SK-N-SH (cell line): ENCODE data around the gene DRD4. TPM values are rescaled to one million over a fixed set of nuclear protein-coding genes. Genes with fewer than 3 reads are reported as not detected.

ENCODE experiments used
- CTCF ChIA-PET: fragments of 300-600, 350-600 bp; formaldehyde crosslinking; extraction: SDS; loops from one replicate; lab custom pipeline; 2021; lab: Yijun Ruan, JAX
- POLR2A ChIA-PET: fragments of 350-600 bp; sonication (Branson Sonifier 250); formaldehyde crosslinking; extraction: SDS; loops from one replicate; lab custom pipeline; 2020; ENCODE audit warnings: antibody characterized with exemption, inconsistent platforms; lab: Yijun Ruan, JAX
- DNase-seq: peaks from one replicate; pipeline ENCODE4 v3.0.0; 2012
- H2AFZ ChIP-seq: fragments of 200-600 bp; sonication (generic); 2 replicates; pipeline ENCODE4 v1.8.1; 2016; ENCODE audit warnings: antibody characterized with exemption, mild to moderate bottlenecking, low read depth
- H3F3A ChIP-seq: fragments of 200-600 bp; sonication (generic); replicated peaks from 2 replicates; pipeline ENCODE3; 2016; ENCODE audit warnings: antibody characterized with exemption, mild to moderate bottlenecking; ENCODE audit not compliant: insufficient read depth
- H3K27ac ChIP-seq, 2 experiments: fragments of 200-500 bp in 1 of 2; fragments of 200-600 bp in 1 of 2; sonication (Bioruptor generic) in 1 of 2; sonication (generic), shearing (Covaris generic) in 1 of 2; 2 replicates each; pipeline versions ENCODE4 v1.5.1 to v1.6.1; 2014 to 2016; ENCODE audit warnings: low read depth in 2 of 2, inconsistent platforms in 1 of 2, low read length in 1 of 2, mild to moderate bottlenecking in 1 of 2, mixed read lengths in 1 of 2
- H3K27me3 ChIP-seq: fragments of 200-600 bp; sonication (generic), shearing (Covaris generic); 2 replicates; pipeline ENCODE4 v1.6.1; 2016; ENCODE audit warnings: mixed run types; ENCODE audit not compliant: insufficient read depth
- H3K36me3 ChIP-seq, 2 experiments: fragments of 200-500 bp in 1 of 2; fragments of 200-600 bp in 1 of 2; sonication (Bioruptor generic) in 1 of 2; sonication (generic) in 1 of 2; replicated peaks in 1 of 2; 2 replicates each; pipeline versions ENCODE3 to v1.5.1; 2014 to 2016; ENCODE audit warnings: low read length in 1 of 2, mild to moderate bottlenecking in 1 of 2; ENCODE audit not compliant: insufficient read depth in 2 of 2, control insufficient read depth in 1 of 2
- H3K4me1 ChIP-seq, 2 experiments: fragments of 200-500 bp in 1 of 2; fragments of 200-600 bp in 1 of 2; sonication (Bioruptor generic) in 1 of 2; sonication (generic), shearing (Covaris generic) in 1 of 2; 2 replicates each; pipeline versions ENCODE4 v1.5.1 to v1.6.1; 2014 to 2016; ENCODE audit warnings: low read depth in 1 of 2, low read length in 1 of 2, mixed run types in 1 of 2; ENCODE audit not compliant: insufficient read depth in 2 of 2, control insufficient read depth in 1 of 2
- H3K4me2 ChIP-seq: fragments of 200-600 bp; sonication (generic), shearing (Covaris generic); 2 replicates; pipeline ENCODE4 v1.6.1; 2017; ENCODE audit warnings: mixed run types
- H3K4me3 ChIP-seq, 2 experiments: fragments of 200-500 bp in 1 of 2; fragments of 200-600 bp in 1 of 2; sonication (Bioruptor generic) in 1 of 2; sonication (generic), shearing (Covaris generic) in 1 of 2; 2 replicates each; pipeline versions ENCODE4 v1.5.1 to v1.8.1; 2014 to 2016; ENCODE audit warnings: low read depth in 2 of 2, inconsistent platforms in 1 of 2, low read length in 1 of 2, mild to moderate bottlenecking in 1 of 2, mixed read lengths in 1 of 2, moderate library complexity in 1 of 2
- H3K79me2 ChIP-seq: fragments of 200-600 bp; sonication (generic); 2 replicates; pipeline ENCODE4 v1.8.1; 2017; ENCODE audit warnings: mild to moderate bottlenecking; ENCODE audit not compliant: insufficient read depth
- H3K9ac ChIP-seq: fragments of 200-600 bp; sonication (generic); 2 replicates; pipeline ENCODE4 v1.6.1; 2017; ENCODE audit warnings: mixed run types
- H3K9me2 ChIP-seq: fragments of 200-600 bp; sonication (generic); 2 replicates; pipeline ENCODE4 v1.6.1; 2017; ENCODE audit warnings: mixed run types
- H3K9me3 ChIP-seq: fragments of 200-600 bp; sonication (generic); 2 replicates; pipeline ENCODE4 v1.6.1; 2017; ENCODE audit warnings: mixed run types, mild to moderate bottlenecking, moderate library complexity
- H4K20me1 ChIP-seq: fragments of 200-600 bp; sonication (generic); 2 replicates; pipeline ENCODE4 v1.6.1; 2017; ENCODE audit warnings: mild to moderate bottlenecking, mixed run types; ENCODE audit not compliant: insufficient read depth
- CTCF ChIP-seq: fragments of 200-600 bp; sonication (generic); IDR thresholded peaks from 2 replicates; pipeline ENCODE4 v1.6.1; 2017; ENCODE audit warnings: antibody characterized with exemption, mild to moderate bottlenecking, moderate library complexity
- ELF1 ChIP-seq: IDR thresholded peaks from 2 replicates; pipeline ENCODE4 v1.4.0; 2012
- EP300 ChIP-seq, 2 experiments: IDR thresholded peaks; 2 replicates each; pipeline versions ENCODE4 v1.4.0 to v1.6.1; 2012; ENCODE audit warnings: borderline replicate concordance in 1 of 2, low read depth in 1 of 2, low read length in 1 of 2
- FOSL2 ChIP-seq: IDR thresholded peaks from 2 replicates; pipeline ENCODE4 v1.4.0; 2012; ENCODE audit warnings: low read depth, mild to moderate bottlenecking, moderate library complexity, borderline replicate concordance
- FOXJ3 ChIP-seq: sonication (generic); formaldehyde crosslinking; IDR thresholded peaks from 2 replicates; pipeline ENCODE4 v1.5.1; 2020; ENCODE audit warnings: mild to moderate bottlenecking, missing genetic modification reagents
- FOXM1 ChIP-seq: IDR thresholded peaks from 2 replicates; pipeline ENCODE4 v1.4.0; 2012; ENCODE audit warnings: low read depth, mild to moderate bottlenecking
- JUND ChIP-seq: IDR thresholded peaks from 2 replicates; pipeline ENCODE4 v1.4.0; 2012
- MAX ChIP-seq: IDR thresholded peaks from 2 replicates; pipeline ENCODE4 v1.4.0; 2012; ENCODE audit warnings: low read depth
- MEF2A ChIP-seq: IDR thresholded peaks from 2 replicates; pipeline ENCODE4 v1.4.0; 2012; ENCODE audit warnings: low read depth, borderline replicate concordance
- MXI1 ChIP-seq: IDR thresholded peaks from 2 replicates; pipeline ENCODE4 v1.6.1; 2012; ENCODE audit warnings: mild to moderate bottlenecking, low read depth, low read length, improper control_type of control experiment
- RFX5 ChIP-seq: IDR thresholded peaks from 2 replicates; pipeline ENCODE4 v1.6.1; 2012; ENCODE audit warnings: mild to moderate bottlenecking, improper control_type of control experiment, low read length
- RXRA ChIP-seq: IDR thresholded peaks from 2 replicates; pipeline ENCODE4 v1.4.0; 2012; ENCODE audit warnings: low read depth, mild to moderate bottlenecking, borderline replicate concordance
- SMC3 ChIP-seq: IDR thresholded peaks from 2 replicates; pipeline ENCODE4 v1.6.1; 2012; ENCODE audit warnings: low read depth, low read length, improper control_type of control experiment
- TAF1 ChIP-seq: IDR thresholded peaks from 2 replicates; pipeline ENCODE4 v1.6.1; 2012; ENCODE audit warnings: low read depth, mild to moderate bottlenecking, low read length, moderate library complexity, borderline replicate concordance
- TCF12 ChIP-seq: IDR thresholded peaks from 2 replicates; pipeline ENCODE4 v1.4.0; 2012
- TEAD4 ChIP-seq: IDR thresholded peaks from 2 replicates; pipeline ENCODE4 v1.4.0; 2012; ENCODE audit warnings: mild to moderate bottlenecking, borderline replicate concordance; ENCODE audit not compliant: insufficient read depth
- USF2 ChIP-seq: fragments of 150-350 bp; IDR thresholded peaks from 2 replicates; pipeline ENCODE4 v1.6.1; 2017; ENCODE audit warnings: antibody characterized with exemption, low read length, low read depth, borderline replicate concordance
- YY1 ChIP-seq: IDR thresholded peaks from 2 replicates; pipeline ENCODE4 v1.4.0; 2012; ENCODE audit warnings: low read depth, mild to moderate bottlenecking
- WGBS: methylation state at CpG from one replicate; pipeline ENCODE4 v1.1.6; 2017; ENCODE audit warnings: low lambda C conversion rate; 5-methylcytosine and 5-hydroxymethylcytosine counted together
- polyA plus RNA-seq, 3 experiments: library from polyadenylated mRNA; depleted of rRNA; stranded (reverse); fragments of >200 nt; gene quantifications; 2 replicates each; pipeline ENCODE4 v1.2.3, GENCODE V29; 2012
- TF ChIP-seq, protein P1 (sequence below): IDR thresholded peaks from 2 replicates; pipeline ENCODE4 v1.4.0; 2012; ENCODE audit warnings: low read depth, borderline replicate concordance
- TF ChIP-seq, protein P2 (sequence below): fragments of 150-350 bp; IDR thresholded peaks from 2 replicates; pipeline ENCODE4 v1.6.1; 2016; ENCODE audit warnings: mild to moderate bottlenecking, low read depth, low read length

DRD4 gene
- polyA plus RNA-seq, 1 of the 3 experiments (the other 2 are of a cell fraction): not detected

GRCh38 chr11:617912-618682 lies 19.0 kb upstream of the DRD4 start:
- CTCF ChIA-PET: no interaction called here

More at GRCh38 chr11:617912-618682, 19.0 kb upstream of the DRD4 start:
- Histone ChIP-seq H3K4me1 (peaks cover 0 to 14% of the 10 kb centered on the region in 2 experiments; a peak in 1 of 4 replicates), H3K4me2 (no peak overlapping the region), H3K9me2 (no peaks in the 10 kb centered on the region), H2AFZ (no peak overlapping the region), H3K36me3 (peaks cover 0 to 7% of the 10 kb centered on the region in 2 experiments), H3K9me3 (no peaks in the 10 kb centered on the region), H3K4me3 (no peak overlapping the region), H4K20me1 (peaks cover 20% of the 10 kb centered on the region; the same call in 1 of the 2 replicates), H3F3A (no peaks in the 10 kb centered on the region), H3K79me2 (peaks cover 5% of the 10 kb centered on the region; the same call in 1 of the 2 replicates), H3K27me3 (no peaks in the 10 kb centered on the region), H3K9ac (no peak overlapping the region), H3K27ac (no peak overlapping the region)
- TF ChIP-seq MXI1 (no peak), USF2 (no peak), RXRA (no peak), JUND (no peak), TEAD4 (no peak), TAF1 (no peak), CTCF (no peak), SMC3 (no peak), FOSL2 (no peak), RFX5 (no peak), ELF1 (no peak), TCF12 (no peak), FOXJ3 (CRISPR knock-in tag) (no peak), MEF2A (no peak), YY1 (no peak), EP300 (IDR thresholded peaks at IDR 0.05; ENCODE audit: borderline replicate concordance in 1 of 2, low read depth in 1 of 2, low read length in 1 of 2) (no peak), MAX (no peak), FOXM1 (no peak)
- TF ChIP-seq, protein P1, sequence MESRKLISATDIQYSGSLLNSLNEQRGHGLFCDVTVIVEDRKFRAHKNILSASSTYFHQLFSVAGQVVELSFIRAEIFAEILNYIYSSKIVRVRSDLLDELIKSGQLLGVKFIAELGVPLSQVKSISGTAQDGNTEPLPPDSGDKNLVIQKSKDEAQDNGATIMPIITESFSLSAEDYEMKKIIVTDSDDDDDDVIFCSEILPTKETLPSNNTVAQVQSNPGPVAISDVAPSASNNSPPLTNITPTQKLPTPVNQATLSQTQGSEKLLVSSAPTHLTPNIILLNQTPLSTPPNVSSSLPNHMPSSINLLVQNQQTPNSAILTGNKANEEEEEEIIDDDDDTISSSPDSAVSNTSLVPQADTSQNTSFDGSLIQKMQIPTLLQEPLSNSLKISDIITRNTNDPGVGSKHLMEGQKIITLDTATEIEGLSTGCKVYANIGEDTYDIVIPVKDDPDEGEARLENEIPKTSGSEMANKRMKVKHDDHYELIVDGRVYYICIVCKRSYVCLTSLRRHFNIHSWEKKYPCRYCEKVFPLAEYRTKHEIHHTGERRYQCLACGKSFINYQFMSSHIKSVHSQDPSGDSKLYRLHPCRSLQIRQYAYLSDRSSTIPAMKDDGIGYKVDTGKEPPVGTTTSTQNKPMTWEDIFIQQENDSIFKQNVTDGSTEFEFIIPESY: no peak
- TF ChIP-seq, protein P2, sequence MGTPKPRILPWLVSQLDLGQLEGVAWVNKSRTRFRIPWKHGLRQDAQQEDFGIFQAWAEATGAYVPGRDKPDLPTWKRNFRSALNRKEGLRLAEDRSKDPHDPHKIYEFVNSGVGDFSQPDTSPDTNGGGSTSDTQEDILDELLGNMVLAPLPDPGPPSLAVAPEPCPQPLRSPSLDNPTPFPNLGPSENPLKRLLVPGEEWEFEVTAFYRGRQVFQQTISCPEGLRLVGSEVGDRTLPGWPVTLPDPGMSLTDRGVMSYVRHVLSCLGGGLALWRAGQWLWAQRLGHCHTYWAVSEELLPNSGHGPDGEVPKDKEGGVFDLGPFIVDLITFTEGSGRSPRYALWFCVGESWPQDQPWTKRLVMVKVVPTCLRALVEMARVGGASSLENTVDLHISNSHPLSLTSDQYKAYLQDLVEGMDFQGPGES: no peak
- 93% methylated on average over 18 of the region's 25 CpGs for WGBS
- POLR2A ChIA-PET: no interaction called here
- DNase-seq: no peak
